ENCODE data around the gene GALE. TPM values are rescaled to one million over a fixed set of nuclear protein-coding genes. Genes with fewer than 3 reads are reported as not detected.

Gene GALE
- polyA plus RNA-seq, 1 donor (not counting 4 experiments of a cell fraction or from before 2014, with no cell fraction given), result 52.8 TPM

DNA sequence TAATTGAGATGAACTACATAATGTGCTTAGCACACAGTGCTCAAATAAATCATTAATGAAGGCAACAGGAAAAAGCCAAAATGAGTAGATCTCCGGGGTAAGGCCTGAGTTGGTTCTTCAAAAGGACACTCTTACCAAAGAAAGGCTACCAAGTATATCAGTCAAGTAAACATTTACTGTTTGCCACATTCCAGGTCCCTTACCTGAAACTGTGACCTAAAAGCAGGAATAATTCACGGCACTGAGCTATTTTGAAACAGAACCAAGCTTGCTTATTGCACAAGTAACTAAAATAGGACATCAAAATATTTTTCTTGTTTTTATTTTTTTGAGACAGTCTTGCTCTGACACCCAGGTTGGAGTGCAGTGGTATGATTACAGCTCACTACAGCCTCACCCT is 24.3 kb downstream of the GALE start:
- peaks cover 0 to 5% of the 10 kb centered on the region in 2 experiments for H3K36me3 ChIP-seq (ENCODE audit: control insufficient read depth in 2 of 2, extremely low read depth in 1 of 2, insufficient read depth in 2 of 2, low read length in 2 of 2)
- FAIRE-seq (no peak), DNase-seq (ENCODE audit: low read depth, low spot score) (no peak)
- no peak overlapping the region for H2AFZ ChIP-seq (ENCODE audit: control insufficient read depth, low read length)
- peaks cover 21% of the 10 kb centered on the region for H3K4me1 ChIP-seq (ENCODE audit: control insufficient read depth, extremely low read depth, insufficient read depth, low read length)
- peaks cover 4% of the 10 kb centered on the region for H4K20me1 ChIP-seq (ENCODE audit: control insufficient read depth, extremely low read depth, insufficient read depth, low read length)
- dilution Hi-C loops (cut with MboI; ENCODE audit: extremely low pct_ligation_motif_present, low sequenced_read_pairs), result no loop called here
- no peaks in the 10 kb centered on the region for H3K9me3 ChIP-seq (ENCODE audit: control insufficient read depth, low read depth, low read length)
- no peaks in the 10 kb centered on the region for H3K9me1 ChIP-seq (ENCODE audit: control insufficient read depth, extremely low read depth, insufficient read depth, low read length)
- H3K27ac ChIP-seq (ENCODE audit: control insufficient read depth, insufficient read depth, low read length), result no peak overlapping the region
- H3K79me2 ChIP-seq (ENCODE audit: control insufficient read depth, insufficient read depth, low read length), result peaks cover 37% of the 10 kb centered on the region
- no peak overlapping the region for H3K9ac ChIP-seq (ENCODE audit: control insufficient read depth, extremely low read depth, insufficient read depth, low read length)
- H3K27me3 ChIP-seq (ENCODE audit: control insufficient read depth, extremely low read depth, insufficient read depth, low read length), result no peaks in the 10 kb centered on the region
- TF ChIP-seq EZH2 (IDR thresholded peaks at IDR 0.05; ENCODE audit: low read length), result no peak
- TF ChIP-seq, protein P1, sequence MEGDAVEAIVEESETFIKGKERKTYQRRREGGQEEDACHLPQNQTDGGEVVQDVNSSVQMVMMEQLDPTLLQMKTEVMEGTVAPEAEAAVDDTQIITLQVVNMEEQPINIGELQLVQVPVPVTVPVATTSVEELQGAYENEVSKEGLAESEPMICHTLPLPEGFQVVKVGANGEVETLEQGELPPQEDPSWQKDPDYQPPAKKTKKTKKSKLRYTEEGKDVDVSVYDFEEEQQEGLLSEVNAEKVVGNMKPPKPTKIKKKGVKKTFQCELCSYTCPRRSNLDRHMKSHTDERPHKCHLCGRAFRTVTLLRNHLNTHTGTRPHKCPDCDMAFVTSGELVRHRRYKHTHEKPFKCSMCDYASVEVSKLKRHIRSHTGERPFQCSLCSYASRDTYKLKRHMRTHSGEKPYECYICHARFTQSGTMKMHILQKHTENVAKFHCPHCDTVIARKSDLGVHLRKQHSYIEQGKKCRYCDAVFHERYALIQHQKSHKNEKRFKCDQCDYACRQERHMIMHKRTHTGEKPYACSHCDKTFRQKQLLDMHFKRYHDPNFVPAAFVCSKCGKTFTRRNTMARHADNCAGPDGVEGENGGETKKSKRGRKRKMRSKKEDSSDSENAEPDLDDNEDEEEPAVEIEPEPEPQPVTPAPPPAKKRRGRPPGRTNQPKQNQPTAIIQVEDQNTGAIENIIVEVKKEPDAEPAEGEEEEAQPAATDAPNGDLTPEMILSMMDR (optimal IDR thresholded peaks at IDR 0.05 in 1 of 3, IDR thresholded peaks at IDR 0.05 in 1 of 3, conservative IDR thresholded peaks at IDR 0.05 in 1 of 3; ENCODE audit: extremely low read depth in 1 of 3, insufficient read depth in 2 of 3, low read length in 3 of 3), result no peak
- no peak overlapping the region for H3K4me2 ChIP-seq (ENCODE audit: control insufficient read depth, extremely low read depth, insufficient read depth, low read depth, low read length)
- no peak overlapping the region for H3K4me3 ChIP-seq (ENCODE audit: control insufficient read depth in 2 of 3, extremely low read depth in 1 of 3, insufficient read depth in 2 of 3, low read depth in 1 of 3, low read length in 3 of 3)

DNA sequence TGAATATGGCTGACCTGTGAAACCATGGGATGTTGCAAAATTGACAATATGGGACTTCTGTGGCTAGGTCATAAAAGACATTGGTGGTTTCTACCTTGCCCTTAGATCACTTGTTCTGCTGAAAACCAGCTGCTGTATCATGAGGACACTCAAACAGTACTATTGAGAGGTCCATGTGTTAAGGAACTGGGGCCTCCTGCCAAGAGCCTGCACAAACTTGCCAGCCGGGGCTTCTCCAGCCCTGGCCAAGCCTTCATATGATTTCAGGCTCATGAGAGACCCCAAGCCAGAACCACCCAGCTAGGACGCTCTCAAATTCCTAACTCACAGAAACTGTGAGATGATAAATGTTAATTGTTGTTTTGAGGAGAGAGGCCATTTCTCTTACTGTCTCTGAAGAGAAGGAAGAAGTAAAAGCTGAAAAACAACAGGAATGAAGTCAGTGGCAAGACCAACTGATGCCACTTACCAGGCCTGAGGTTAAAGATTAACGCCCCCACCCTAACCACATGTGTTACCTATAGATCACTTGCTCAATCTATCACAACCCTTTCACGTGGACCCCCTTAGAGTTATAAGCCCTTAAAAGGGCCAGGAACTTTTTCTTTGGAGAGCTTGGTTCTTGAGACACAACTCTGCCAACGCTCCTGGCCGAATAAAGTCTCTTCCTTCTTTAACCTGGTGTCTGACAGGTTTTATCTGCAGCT is 26.2 kb downstream of the GALE start:
- TF ChIP-seq, protein P1 (optimal IDR thresholded peaks at IDR 0.05 in 1 of 3, IDR thresholded peaks at IDR 0.05 in 1 of 3, conservative IDR thresholded peaks at IDR 0.05 in 1 of 3; ENCODE audit: extremely low read depth in 1 of 3, insufficient read depth in 2 of 3, low read length in 3 of 3), result no peak
- no peak for TF ChIP-seq EZH2 (IDR thresholded peaks at IDR 0.05; ENCODE audit: low read length)

More for the DNA sequence above, 26.2 kb downstream of the GALE start:
- H3K9me3 ChIP-seq (ENCODE audit: control insufficient read depth, low read depth, low read length), result no peaks in the 10 kb centered on the region
- no peak overlapping the region for H3K9ac ChIP-seq (ENCODE audit: control insufficient read depth, extremely low read depth, insufficient read depth, low read length)
- H4K20me1 ChIP-seq (ENCODE audit: control insufficient read depth, extremely low read depth, insufficient read depth, low read length), result peaks cover under 1% of the 10 kb centered on the region
- H3K4me1 ChIP-seq (ENCODE audit: control insufficient read depth, extremely low read depth, insufficient read depth, low read length), result peaks cover 12% of the 10 kb centered on the region
- peaks cover 29% of the 10 kb centered on the region for H3K79me2 ChIP-seq (ENCODE audit: control insufficient read depth, insufficient read depth, low read length)
- peaks cover 3 to 4% of the 10 kb centered on the region in 2 experiments for H3K36me3 ChIP-seq (ENCODE audit: control insufficient read depth in 2 of 2, extremely low read depth in 1 of 2, insufficient read depth in 2 of 2, low read length in 2 of 2)
- FAIRE-seq, result no peak
- H3K27me3 ChIP-seq (ENCODE audit: control insufficient read depth, extremely low read depth, insufficient read depth, low read length), result no peaks in the 10 kb centered on the region
- no peak overlapping the region for H3K4me2 ChIP-seq (ENCODE audit: control insufficient read depth, extremely low read depth, insufficient read depth, low read depth, low read length)
- dilution Hi-C loops (cut with MboI; ENCODE audit: extremely low pct_ligation_motif_present, low sequenced_read_pairs), result no loop called here
- no peaks in the 10 kb centered on the region for H3K9me1 ChIP-seq (ENCODE audit: control insufficient read depth, extremely low read depth, insufficient read depth, low read length)
- no peak overlapping the region for H3K27ac ChIP-seq (ENCODE audit: control insufficient read depth, insufficient read depth, low read length)
- H2AFZ ChIP-seq (ENCODE audit: control insufficient read depth, low read length), result no peak overlapping the region
- H3K4me3 ChIP-seq (ENCODE audit: control insufficient read depth in 2 of 3, extremely low read depth in 1 of 3, insufficient read depth in 2 of 3, low read depth in 1 of 3, low read length in 3 of 3), result no peak overlapping the region
- no peak for DNase-seq (ENCODE audit: low read depth, low spot score)

All from keratinocyte (primary cell).